ENCODE data around the gene CDH13. TPM values are rescaled to one million over a fixed set of nuclear protein-coding genes. Genes with fewer than 3 reads are reported as not detected.

CDH13 gene
- total RNA-seq, 1 experiment from 2014 or later, result 2.1 TPM

GRCh38 chr16:82636958-82637357 lies 10.2 kb downstream of the CDH13 start:
- H3K4me1 ChIP-seq (ENCODE audit: insufficient read depth, low read length, poor library complexity, severe bottlenecking), result peaks cover 11% of the 10 kb centered on the region

GRCh38 chr16:82638095-82638798 lies 11.5 kb downstream of the CDH13 start:
- peak overlapping the region; percentile 37 for H3K27ac ChIP-seq (ENCODE audit: low read depth, low read length, poor library complexity, severe bottlenecking)
- no peaks in the 10 kb centered on the region for H3K27me3 ChIP-seq (replicated peaks; ENCODE audit: insufficient read depth, low read depth, low read length, poor library complexity)
- DNase-seq (ENCODE audit: low spot score), result peak; percentile 94
- no TSS peak for BruUV-seq (replicated peaks)
- H3K9me3 ChIP-seq (ENCODE audit: low read depth, low read length, poor library complexity, severe bottlenecking), result no peaks in the 10 kb centered on the region
- H3K4me3 ChIP-seq (ENCODE audit: low read depth, low read length, poor library complexity, severe bottlenecking), result no peak overlapping the region
- no peaks in the 10 kb centered on the region for H3K36me3 ChIP-seq (ENCODE audit: insufficient read depth, low read length, poor library complexity, severe bottlenecking)
- TF ChIP-seq CTCF (conservative IDR thresholded peaks at IDR 0.05; ENCODE audit: low read depth, low read length) (no peak), EZH2 (IDR thresholded peaks at IDR 0.05; ENCODE audit: borderline replicate concordance, low read depth, low read length, poor library complexity, severe bottlenecking) (no peak)
- CTCF ChIA-PET, result no interaction called here
- intact Hi-C loops (cut with micrococcal nuclease; ENCODE audit: unreplicated experiment), result loop anchor here (2.0 to 10.0 kb wide), 2 partner anchors 375 to 693 kb away; no protein-coding TSS in a partner anchor
- POLR2A ChIA-PET (ENCODE audit: low non-redundant PET), result no interaction called here
- H3K4me1 ChIP-seq (ENCODE audit: insufficient read depth, low read length, poor library complexity, severe bottlenecking), result peaks cover 11% of the 10 kb centered on the region

More at GRCh38 chr16:82636958-82637357, 10.2 kb downstream of the CDH13 start:
- no peaks in the 10 kb centered on the region for H3K9me3 ChIP-seq (ENCODE audit: low read depth, low read length, poor library complexity, severe bottlenecking)
- no TSS peak for BruUV-seq (replicated peaks)
- no peaks in the 10 kb centered on the region for H3K36me3 ChIP-seq (ENCODE audit: insufficient read depth, low read length, poor library complexity, severe bottlenecking)
- H3K27me3 ChIP-seq (replicated peaks; ENCODE audit: insufficient read depth, low read depth, low read length, poor library complexity), result no peaks in the 10 kb centered on the region
- no peak for DNase-seq (ENCODE audit: low spot score)
- no peak for TF ChIP-seq CTCF (conservative IDR thresholded peaks at IDR 0.05; ENCODE audit: low read depth, low read length)
- ChIA-PET POLR2A (ENCODE audit: low non-redundant PET) (no interaction called here), CTCF (no interaction called here)
- intact Hi-C loops (cut with micrococcal nuclease; ENCODE audit: unreplicated experiment), result loop anchor here (10.0 kb wide), 1 partner anchor 692 kb away; no protein-coding TSS in a partner anchor
- H3K4me3 ChIP-seq (ENCODE audit: low read depth, low read length, poor library complexity, severe bottlenecking), result no peak overlapping the region
- no peak overlapping the region for H3K27ac ChIP-seq (ENCODE audit: low read depth, low read length, poor library complexity, severe bottlenecking)

GRCh38 chr16:82639263-82639662 lies 12.5 kb downstream of the CDH13 start:
- H3K4me1 ChIP-seq (ENCODE audit: insufficient read depth, low read length, poor library complexity, severe bottlenecking), result peaks cover 11% of the 10 kb centered on the region
- H3K27me3 ChIP-seq (replicated peaks; ENCODE audit: insufficient read depth, low read depth, low read length, poor library complexity), result no peaks in the 10 kb centered on the region
- ChIA-PET POLR2A (ENCODE audit: low non-redundant PET) (no interaction called here), CTCF (interaction anchor here (0.6 kb wide), 1 partner anchor 375 kb away, joined by 3 read pairs; no protein-coding TSS in a partner anchor)
- TF ChIP-seq EZH2 (IDR thresholded peaks at IDR 0.05; ENCODE audit: borderline replicate concordance, low read depth, low read length, poor library complexity, severe bottlenecking) (no peak), CTCF (conservative IDR thresholded peaks at IDR 0.05; ENCODE audit: low read depth, low read length) (no peak)
- H3K27ac ChIP-seq (ENCODE audit: low read depth, low read length, poor library complexity, severe bottlenecking), result no peak overlapping the region
- H3K9me3 ChIP-seq (ENCODE audit: low read depth, low read length, poor library complexity, severe bottlenecking), result no peaks in the 10 kb centered on the region
- DNase-seq (ENCODE audit: low spot score), result no peak
- BruUV-seq (replicated peaks), result no TSS peak
- intact Hi-C loops (cut with micrococcal nuclease; ENCODE audit: unreplicated experiment), result loop anchor here (2.0 to 10.0 kb wide), 2 partner anchors 376 to 694 kb away; no protein-coding TSS in a partner anchor
- no peaks in the 10 kb centered on the region for H3K36me3 ChIP-seq (ENCODE audit: insufficient read depth, low read length, poor library complexity, severe bottlenecking)
- no peak overlapping the region for H3K4me3 ChIP-seq (ENCODE audit: low read depth, low read length, poor library complexity, severe bottlenecking)

All from A673 (cell line).